NCI-H69 (cell line): Measurements from ENCODE around the gene CASP8AP2.
"Not testable (repeated sequence)": the region's sequence is repeated elsewhere in the genome, so short reads cannot be mapped to it uniquely, and the experiment has no call there.

Source experiments
- DNase-seq: peaks from one replicate; lab custom pipeline; 2025; lab: John Stamatoyannopoulos, UW

The CASP8AP2 gene

DNA sequence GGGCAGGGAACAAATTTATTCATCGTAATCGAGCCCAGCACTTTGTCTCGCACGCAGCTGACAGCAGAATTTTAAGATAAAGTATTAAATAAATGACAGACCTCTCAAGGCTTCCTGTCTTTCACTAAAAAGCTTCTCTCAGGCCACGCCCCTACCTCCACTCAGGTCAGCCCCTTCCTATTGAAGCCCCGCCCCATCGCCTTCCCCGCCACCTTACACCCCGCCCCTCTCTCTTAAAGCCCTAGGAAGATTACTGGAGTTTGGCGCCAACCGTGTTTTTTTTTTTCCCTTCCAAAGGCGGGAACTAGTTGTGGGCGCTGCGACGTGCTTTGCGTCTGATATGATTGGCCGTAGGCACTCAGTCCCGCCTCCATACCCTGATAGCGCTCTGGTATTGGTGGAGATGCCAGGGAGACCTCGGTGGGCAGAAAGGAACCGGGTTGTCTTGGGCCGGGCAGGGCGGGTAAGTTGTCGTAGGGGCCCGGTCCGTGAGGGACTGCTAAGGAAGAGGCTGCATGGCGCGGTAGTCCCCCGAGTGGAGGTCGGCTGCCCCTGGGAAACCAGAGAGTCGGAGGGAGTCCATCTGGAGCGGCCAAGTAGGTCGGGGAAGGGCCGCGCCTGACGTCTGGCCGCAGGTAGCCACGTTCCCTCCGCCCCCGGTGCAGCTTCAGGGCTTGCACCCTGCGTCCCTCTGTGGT lies at the start of gene CASP8AP2:
Gene CASP8AP2, plus strand, starts transcription at position 409 of the 698 bp plus-strand sequence.
- DNase-seq = peak; percentile 100

DNA sequence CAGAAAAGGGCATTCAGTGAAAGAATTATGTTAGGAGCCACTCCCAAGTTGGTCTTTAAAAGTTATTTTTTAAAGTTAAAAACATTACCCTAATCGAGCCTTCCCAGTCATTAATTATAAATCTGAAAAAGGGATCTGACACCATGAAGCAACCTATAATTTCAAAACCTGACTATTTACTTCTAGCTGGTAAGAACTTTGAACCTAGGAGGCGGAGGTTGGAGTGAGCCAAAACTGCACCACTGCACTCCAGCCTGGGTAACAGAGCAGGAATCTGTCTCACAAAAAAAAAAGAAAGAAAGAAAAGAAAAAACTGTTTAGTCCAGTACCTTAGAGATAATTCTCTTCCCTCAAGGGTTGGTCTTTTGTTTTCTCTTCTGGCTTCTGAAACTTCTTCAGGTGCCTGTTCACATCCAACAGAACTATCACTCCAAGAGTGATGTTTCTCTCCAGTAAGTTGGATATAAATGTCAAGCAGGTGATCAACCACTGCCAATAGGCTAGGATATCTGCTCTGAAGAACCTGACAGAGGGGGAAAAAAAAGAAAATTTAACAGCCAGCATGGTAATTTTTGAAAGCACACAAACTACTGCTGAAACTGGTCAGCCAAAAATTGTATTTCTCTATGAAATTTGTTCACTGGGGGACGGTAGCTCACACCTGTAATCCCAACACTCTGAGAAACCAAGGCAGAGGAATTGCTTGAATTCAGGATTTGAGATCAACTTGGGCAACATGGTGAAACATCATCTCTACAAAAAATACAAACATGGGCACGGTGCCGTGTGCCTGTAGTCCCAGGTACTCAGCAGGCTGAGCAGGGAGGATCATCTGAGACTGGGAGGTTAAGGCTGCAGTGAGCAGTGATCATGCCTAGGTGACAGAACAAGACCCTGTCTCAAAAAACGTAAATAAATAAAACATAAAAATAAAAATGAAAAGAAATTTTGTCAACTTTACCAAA lies 48.3 kb upstream of the CASP8AP2 start:
- DNase-seq = no peak

DNA sequence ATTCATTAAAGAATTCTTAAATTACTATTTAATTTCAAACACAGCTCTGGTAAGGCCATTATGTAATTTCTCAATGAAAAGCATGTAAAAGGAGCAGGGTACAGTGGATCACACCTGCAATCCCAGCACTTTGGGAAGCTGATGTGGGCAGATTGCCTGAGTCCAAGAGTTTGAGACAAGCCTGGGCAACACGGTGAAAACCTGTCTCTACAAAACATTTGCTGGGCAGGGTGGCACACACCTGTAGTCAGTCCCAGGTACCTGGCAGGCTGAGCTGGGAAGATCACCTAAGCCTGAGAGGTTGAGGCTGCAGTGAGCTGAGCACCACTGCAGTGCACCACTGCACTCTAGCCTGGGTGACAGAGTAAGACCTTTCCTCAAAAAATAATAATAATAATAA lies 47.5 kb upstream of the CASP8AP2 start:
- DNase-seq = no peak

DNA sequence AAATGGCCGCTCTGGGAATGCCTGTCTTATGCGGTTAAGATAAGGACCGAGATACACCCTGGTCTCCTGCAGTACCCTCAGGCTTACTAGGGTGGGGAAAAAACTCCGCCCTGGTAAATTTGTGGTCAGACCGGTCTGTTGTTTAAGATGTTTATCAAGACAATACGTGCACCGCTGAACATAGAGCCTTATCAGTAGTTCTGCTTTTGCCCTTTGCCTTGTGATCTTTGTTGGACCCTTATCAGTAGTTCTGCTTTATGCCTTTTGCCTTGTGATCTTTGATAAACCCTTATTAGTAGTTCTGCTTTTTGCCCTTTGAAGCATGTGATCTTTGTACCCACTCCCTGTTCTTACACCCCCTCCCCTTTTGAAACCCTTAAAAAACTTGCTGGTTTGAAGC lies 46.4 kb upstream of the CASP8AP2 start:
- DNase-seq = not testable (repeated sequence)

DNA sequence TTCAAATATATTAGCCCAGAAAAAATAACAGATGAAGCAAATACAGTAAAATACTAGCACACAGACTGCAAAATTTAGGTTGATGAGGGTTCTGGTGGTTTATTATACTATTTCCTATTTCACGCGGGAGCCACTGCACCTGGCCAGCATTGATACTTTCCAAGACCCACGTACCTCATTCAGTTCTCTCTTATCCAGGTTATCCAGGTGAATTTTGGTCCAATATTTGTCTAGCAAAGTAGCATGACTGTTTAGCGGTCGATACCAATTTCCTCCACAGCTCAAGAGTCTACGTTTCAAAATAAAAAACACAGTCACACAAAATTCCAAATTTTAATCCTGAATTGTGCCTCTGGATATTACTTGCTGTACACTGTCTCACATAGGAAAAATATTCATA lies 44.8 kb upstream of the CASP8AP2 start:
- DNase-seq = no peak

DNA sequence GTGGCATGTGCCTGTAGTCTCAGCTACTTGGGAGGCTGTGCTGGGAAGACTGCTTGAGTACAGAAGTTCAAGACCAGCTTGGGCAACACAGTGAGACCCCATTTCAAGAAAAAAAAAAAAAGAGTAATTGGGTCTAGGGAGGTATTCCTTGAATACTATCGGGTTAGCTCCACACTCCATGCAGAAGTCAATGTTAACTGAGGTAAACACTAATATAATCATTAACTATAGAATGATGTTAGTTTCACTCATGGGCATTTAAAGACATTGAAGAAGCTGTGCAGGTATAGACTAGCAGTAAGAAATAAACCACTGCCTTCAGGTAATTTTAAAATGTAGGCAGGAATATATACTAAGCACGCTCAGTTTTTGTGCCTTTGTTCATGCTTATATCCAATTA lies 42.7 kb upstream of the CASP8AP2 start:
- DNase-seq = no peak

DNA sequence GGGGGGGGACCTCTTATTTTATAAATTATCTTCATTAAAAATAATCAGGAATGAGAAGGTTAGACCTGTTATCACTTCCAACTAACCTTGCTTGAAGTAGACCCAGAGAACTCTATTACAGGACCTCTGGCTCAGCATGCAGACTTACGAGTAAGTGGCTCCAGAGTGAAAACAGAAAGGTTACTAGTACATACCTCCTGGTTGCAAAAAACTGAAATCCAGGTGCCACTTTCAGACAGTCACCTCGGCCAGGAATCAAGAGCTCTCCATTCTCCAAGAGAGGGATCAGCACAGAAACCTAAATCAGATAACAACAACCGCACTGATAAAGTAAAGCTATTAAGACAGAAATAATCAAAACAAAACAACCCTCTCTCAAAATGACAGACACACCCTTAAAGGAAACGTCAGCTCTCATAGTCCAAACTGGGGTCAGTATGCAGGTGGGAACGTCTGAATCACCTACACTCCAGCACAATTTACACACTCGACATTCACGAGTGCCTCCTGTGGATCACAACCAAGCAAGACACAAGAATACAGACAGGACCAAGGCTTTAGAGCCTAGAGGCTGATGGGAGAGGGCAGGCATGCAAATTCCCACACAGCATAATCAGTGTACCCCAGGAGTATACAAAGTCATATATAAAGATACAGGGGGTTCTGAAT lies 41.9 kb upstream of the CASP8AP2 start:
- DNase-seq = no peak

DNA sequence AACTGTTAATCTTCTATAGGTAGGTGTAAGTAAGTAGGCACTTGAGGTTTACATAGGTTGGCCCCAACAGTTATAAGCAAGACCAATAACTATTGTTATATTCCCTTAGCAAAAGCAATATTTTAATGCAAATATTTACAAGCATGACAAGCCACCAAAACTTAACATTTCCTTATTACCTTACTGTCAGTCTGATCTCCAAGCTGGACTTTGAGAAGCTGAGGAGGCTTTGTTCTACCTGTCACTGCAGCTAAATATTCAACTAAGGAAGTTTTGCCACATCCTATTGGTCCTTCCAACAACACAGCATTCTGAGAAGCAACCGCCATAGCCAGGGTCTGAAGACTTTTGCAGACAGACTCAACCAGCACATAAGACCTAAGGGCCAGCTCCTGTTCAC lies 39.7 kb upstream of the CASP8AP2 start:
- DNase-seq = no peak

DNA sequence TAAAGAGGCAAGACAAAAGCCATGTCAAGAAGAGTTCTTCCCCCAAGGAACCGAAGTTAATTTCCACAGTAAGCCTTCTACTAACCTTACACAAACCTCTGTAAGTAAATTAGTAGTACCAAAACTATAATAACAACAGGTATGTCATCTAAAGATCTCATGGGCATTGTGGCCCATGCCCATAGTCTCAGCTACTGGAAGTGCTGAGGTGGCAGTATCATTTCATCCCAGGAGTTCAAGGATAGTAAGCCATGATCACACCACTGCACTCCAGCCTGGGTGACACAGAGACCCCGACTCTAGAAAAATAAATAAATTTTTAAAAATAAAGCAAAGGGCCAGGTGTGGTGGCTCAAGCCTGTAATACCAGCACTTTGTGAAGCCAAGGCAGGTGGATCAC lies 39.3 kb upstream of the CASP8AP2 start:
- DNase-seq = no peak

DNA sequence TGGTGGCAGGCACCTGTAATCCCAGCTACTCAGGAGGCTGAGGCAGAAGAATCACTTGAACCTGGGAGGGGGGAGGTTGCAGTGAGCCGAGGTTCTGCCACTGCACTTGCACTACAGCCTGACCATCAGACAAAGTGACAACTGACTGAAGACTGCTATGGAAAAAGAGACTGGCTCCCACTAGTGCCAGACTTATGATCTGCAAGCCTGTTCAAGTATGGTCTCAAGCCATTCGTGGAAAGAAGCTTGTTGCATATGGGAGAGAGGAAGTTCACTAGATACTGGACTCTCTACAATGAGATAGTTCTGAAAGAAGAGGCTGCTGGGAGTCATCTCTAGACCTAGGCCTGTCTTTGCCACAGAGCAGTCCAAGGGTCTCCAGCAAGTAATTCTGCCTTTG lies 36.8 kb upstream of the CASP8AP2 start:
- peak; percentile 52 for DNase-seq

DNA sequence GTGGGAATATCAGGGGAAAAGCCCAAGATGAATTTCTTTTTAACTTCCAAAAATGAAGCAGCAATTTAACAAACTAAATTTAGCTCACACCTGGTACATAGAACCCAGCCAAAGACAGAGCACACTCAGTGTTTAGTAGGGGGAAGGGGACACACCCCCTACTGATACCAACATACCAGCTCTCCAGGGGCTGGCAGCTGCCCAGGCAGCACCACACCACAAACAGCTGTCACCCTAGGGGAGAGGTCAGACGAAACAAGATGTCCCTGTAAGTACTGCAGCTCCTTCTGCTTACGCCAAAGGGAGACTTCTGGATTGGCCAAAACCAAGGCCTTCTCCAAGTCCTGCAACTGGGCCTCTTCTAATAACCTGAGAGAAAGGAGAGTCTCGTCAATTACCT lies 36.1 kb upstream of the CASP8AP2 start:
- peak; percentile 11 for DNase-seq

DNA sequence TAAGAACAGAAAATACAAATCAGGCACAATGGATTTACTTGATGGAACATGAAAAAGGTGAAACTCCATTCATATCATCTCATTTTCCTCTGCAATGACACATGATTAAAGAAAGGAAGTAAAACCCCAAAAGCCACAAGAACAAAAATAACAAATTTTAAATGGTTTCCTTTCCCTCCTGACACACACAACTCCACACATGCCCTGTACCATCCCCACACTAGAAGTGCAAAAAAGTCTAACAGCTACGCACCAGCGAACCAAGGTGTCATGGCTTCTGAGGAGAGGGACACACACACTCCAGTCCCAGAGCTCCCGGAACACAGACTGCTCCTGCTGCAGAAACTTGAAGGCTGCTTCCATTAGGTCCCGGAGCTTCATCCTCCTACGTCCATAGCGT lies 35.4 kb upstream of the CASP8AP2 start:
- DNase-seq = no peak

DNA sequence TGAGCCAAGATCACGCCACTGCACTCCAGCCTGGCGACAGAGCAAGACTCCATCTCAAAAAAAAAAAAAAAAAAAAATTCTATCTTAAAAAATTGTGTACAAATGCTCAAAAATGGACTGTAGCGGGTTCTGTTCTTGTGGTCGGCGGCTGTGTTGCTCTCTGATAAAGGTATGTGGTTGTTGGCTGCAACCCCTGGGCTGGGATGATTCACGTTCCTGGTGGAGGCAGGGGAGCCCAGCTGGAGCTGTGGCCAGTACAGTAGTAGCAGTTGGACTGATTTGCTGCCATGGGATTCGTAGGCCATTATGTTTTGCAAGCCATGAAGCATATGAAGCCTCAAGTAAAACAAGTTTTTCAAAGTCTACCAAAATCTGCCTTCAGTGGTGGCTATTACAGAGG lies 32.4 kb upstream of the CASP8AP2 start:
- no peak for DNase-seq

DNA sequence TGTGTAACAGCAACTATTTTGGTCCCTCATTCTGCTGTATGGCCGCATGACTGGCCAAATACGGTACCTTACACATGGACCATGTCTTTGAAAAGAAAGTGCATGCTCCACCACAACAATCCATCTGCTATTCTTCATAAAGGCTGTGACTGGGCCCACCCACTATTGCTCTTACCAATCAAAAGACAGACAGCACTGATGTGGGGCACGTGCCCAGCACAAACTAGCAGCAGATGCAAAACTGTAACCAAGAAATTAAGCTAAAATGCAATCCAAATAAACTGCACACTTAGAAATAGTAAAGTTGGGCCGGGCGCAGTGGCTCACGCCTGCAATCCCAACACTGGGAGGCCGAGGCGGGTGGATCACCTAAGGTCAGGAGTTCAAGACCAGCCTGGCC lies 30.6 kb upstream of the CASP8AP2 start:
- no peak for DNase-seq

DNA sequence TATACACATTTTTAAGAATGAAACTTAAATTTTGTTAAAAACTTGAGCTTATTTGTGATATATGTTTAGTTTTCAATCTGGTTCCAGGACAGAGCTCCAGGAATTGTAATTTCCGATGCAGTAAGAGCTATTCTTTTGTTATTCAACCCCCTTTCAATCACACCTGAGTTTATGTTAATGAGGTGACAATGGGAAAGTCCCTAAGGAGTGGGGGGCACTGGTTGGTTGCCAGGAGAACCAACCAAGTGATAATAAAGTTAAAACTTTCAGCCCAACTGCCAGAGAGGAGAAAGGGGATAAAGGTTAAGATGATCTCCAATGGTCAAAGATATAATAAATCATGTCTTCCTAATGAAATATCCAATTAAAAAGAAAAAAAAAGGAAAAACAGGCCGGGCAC lies 29.9 kb upstream of the CASP8AP2 start:
- DNase-seq = no peak

DNA sequence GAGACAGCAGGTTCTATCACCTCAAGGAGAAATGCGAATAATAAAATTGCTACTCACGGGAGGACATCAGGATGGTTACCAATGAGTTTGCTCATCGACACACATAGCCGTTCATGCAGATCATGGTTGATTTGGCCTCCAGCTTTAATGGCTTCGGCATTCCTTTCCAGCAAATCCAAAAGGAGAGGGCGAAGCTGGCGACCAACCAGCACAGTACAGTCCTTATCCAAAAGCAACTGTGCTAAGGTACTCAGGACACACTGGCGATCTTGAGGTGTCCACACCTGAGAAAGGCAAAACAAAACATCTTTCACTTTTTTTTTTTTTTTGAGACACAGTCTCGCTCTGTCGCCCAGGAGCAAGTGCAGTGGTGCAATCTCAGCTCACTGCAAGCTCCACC lies 26.4 kb upstream of the CASP8AP2 start:
- no peak for DNase-seq

DNA sequence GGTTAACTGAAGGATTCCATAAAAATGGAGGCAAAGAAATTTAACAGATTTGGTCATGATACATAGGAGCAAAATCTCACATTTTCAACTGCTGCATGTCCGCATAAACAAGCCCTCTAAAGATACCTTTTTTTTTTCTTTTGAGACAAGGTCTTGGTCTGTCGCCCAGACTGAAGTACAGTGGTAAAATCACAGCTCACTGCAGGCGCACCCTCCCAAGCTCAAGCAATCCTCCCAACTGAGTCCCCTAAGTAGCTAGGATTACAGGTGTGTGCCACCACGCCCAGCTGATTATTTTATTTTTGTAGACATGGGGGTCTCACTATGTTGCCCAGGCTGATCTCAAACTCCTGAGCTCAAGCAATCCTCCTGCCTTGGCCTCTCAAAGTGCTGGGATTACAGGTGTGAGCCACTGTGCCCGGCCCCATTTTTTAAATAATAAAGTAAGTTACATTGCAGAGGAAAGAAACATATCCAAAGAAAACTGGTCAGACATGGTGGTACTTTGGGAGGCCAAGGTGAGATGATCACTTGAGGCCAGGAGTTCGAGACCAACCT lies 23.8 kb upstream of the CASP8AP2 start:
- DNase-seq = no peak

DNA sequence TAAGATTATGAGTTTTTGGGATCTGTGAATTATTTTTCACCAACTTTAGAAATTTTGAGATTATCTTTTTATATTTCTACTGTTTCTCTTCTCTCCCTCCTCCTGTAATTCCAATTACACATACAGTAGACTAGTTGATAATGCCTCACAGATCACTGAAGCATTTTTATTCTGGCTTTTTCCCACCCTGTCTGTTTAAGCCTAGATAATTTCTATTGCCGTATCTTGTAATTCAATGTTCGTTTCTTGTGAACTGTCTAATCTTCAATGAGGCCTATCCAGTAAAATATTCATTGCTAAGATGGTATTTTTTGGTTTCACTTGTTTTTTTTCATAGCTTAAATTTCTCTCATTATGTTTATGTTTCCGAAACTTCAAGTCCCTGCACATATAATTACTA lies 22.1 kb upstream of the CASP8AP2 start:
- DNase-seq = no peak

DNA sequence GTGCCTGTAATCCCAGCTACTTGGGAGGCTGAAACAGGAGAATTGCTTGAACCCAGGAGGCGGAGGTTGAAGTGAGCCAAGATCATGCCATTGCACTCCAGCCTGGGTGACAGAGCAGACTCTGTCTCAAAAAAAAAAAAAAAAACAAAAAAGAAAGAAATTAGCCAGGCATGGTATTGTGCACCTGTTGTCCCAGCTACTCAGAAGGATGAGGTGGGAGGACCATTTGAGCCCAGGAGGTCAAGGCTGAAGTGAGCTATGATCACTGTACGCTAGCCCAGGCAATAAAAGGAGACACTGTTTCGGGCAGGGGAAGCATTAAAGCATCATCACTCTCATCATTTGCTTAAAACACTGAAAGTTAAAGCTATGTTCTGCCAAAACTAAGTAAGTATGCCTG lies 16.3 kb upstream of the CASP8AP2 start:
- not testable (repeated sequence) for DNase-seq

DNA sequence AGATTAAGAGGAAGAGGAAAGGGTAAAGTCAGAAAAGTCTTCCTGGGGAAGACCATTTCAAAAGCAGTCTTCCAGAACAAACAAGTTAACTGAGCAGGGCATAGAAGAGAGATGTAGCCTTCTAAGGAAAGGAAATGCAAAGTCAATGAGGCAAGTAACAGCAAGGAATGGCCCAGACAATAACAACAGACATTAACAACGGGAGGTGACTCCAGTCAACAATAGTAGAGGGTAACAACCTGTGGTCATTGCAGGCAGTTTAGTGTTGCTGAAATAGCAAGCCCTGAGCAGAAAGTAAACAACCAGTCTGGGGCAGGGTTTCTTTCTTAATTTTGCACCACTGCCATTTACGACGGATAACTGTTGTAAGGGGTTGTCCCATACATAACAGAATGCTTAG lies 12.2 kb upstream of the CASP8AP2 start:
- peak; percentile 59 for DNase-seq

DNA sequence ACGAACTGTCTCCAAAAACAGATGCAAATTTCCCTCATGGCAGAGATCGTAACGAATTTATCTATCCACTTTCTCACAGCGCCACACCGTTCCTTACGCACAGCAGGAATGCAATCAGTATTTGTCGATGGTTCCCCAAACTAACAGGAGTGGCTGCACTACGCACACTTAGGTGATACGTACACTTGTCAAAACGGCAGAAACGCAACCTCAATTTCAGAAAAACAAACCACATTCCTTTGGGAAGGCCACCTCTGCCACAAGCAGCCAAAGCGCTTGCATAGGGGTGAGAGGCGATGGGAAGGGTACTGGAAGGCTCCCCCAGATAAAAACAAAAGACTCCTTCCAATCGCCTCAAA lies 10.7 kb upstream of the CASP8AP2 start:
- peak; percentile 72 for DNase-seq

DNA sequence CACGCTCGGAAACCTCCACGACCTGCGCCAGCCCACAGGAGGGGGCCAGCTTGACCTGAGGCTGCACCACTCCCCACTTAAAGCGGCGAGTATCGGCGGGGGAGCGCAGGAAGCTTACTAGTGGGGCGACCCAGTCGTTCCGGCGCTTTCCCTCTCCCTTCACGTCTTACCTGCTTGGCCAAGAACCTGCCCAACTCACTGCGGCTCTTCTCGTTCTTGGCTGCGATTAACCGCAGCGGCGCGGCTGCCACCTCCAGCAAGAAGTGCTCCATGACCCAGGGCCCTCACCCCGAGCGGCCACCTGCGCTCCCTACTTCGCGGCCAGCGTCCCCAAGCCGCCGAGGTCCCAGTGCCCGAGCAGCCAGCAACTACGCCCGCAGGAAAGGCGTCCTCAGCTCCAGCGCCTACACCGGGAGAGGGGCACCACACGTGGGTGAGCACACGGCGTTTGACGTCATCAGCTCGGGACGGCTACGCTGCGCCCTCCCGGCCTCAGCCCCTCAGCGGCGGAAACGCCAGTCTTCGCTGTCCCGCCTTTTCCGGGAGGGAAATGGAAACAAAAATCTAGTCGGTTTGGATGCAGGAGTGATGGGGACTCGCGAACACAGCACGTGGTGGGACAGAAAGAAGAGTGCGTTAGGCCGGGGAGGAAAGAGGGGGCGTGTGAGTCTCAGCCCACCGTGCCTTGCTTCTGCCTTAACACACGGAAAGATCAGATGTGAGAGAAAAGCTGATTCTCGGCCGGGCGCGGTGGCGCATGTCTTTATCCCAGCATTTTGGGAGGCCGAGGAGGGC lies 10.1 kb upstream of the CASP8AP2 start, which contains the start of gene MDN1:
Gene MDN1, minus strand, starts transcription at position 459 of the 795 bp plus-strand sequence. Its CDS starts 187 bp downstream, at position 272.
- peak; percentile 99 for DNase-seq
